SU-DHL-6 (cell line): ENCODE results near the gene TBC1D32.

Experiments used
- H2AFZ ChIP-seq: fragments of 200-600 bp; sonication (generic); 2 replicates; pipeline ENCODE4 v1.6.1; 2014; ENCODE audit warnings: low read depth, mild to moderate bottlenecking, moderate library complexity, mixed read lengths, antibody characterized with exemption, low read length; ENCODE audit not compliant: severe bottlenecking
- H3F3A ChIP-seq: fragments of 200-600 bp; shearing (Covaris generic); 2 replicates; pipeline ENCODE4 v1.6.0; 2016; ENCODE audit warnings: antibody characterized with exemption, mild to moderate bottlenecking; ENCODE audit not compliant: insufficient read depth
- H3K27ac ChIP-seq: fragments of 200-600 bp; sonication (generic); 2 replicates; pipeline ENCODE4 v1.5.1; 2016; ENCODE audit warnings: low read depth, mild to moderate bottlenecking, low read length, moderate library complexity, mixed read lengths
- H3K27me3 ChIP-seq: fragments of 200-600 bp; sonication (generic), shearing (Covaris generic); 2 replicates; pipeline ENCODE4 v1.6.0; 2014; ENCODE audit warnings: mild to moderate bottlenecking, low read length
- H3K36me3 ChIP-seq: fragments of 200-600 bp; sonication (generic); 2 replicates; pipeline ENCODE4 v1.6.1; 2014; ENCODE audit warnings: mild to moderate bottlenecking, low read length, mixed read lengths
- H3K4me2 ChIP-seq: fragments of 300-600, 200-600 bp; shearing (Covaris generic), sonication (generic); 2 replicates; pipeline ENCODE4 v1.6.0; 2014; ENCODE audit warnings: low read length, low read depth, mild to moderate bottlenecking; ENCODE audit not compliant: poor library complexity, severe bottlenecking
- H3K4me3 ChIP-seq: fragments of 200-600 bp; sonication (generic); 2 replicates; pipeline ENCODE4 v1.5.1; 2014; ENCODE audit warnings: antibody characterized with exemption, low read length, mild to moderate bottlenecking, mixed read lengths; ENCODE audit not compliant: insufficient read depth, poor library complexity, severe bottlenecking
- H3K79me2 ChIP-seq: fragments of 200-600 bp; sonication (generic); 2 replicates; pipeline ENCODE4 v1.6.1; 2014; ENCODE audit warnings: mild to moderate bottlenecking, low read length, moderate library complexity; ENCODE audit not compliant: insufficient read depth
- H3K9ac ChIP-seq: fragments of 200-600 bp; sonication (generic); 2 replicates; pipeline ENCODE4 v1.7.0; 2014; ENCODE audit warnings: mild to moderate bottlenecking, low read length
- H3K9me2 ChIP-seq: fragments of 200-600 bp; sonication (generic); replicated peaks from 2 replicates; pipeline ENCODE4 v1.6.1; 2014; ENCODE audit warnings: low read length; ENCODE audit not compliant: insufficient read depth
- H3K9me3 ChIP-seq: fragments of 200-600 bp; sonication (generic); 2 replicates; pipeline ENCODE4 v1.6.1; 2014; ENCODE audit warnings: low read length, mixed read lengths; ENCODE audit not compliant: insufficient read depth
- H4K20me1 ChIP-seq: fragments of 200-600 bp; sonication (generic); 2 replicates; pipeline ENCODE4 v1.6.1; 2014; ENCODE audit warnings: low read depth, mild to moderate bottlenecking, antibody characterized with exemption, low read length, moderate library complexity, mixed read lengths
- EZH2phosphoT487 ChIP-seq: fragments of 200-600 bp; sonication (generic), shearing (Covaris generic); conservative IDR thresholded peaks from 2 replicates; pipeline ENCODE4 v1.6.1; 2018; ENCODE audit warnings: mild to moderate bottlenecking, antibody characterized with exemption, low read length, moderate library complexity, mixed read lengths
- TF ChIP-seq, protein P1 (sequence below): fragments of 200-600 bp; sonication (generic); IDR thresholded peaks from one replicate; pipeline ENCODE4 v1.5.1; 2017; ENCODE audit warnings: antibody characterized with exemption, mild to moderate bottlenecking, low read length, moderate library complexity; ENCODE audit not compliant: insufficient read depth, poor library complexity, severe bottlenecking

TBC1D32 gene

DNA sequence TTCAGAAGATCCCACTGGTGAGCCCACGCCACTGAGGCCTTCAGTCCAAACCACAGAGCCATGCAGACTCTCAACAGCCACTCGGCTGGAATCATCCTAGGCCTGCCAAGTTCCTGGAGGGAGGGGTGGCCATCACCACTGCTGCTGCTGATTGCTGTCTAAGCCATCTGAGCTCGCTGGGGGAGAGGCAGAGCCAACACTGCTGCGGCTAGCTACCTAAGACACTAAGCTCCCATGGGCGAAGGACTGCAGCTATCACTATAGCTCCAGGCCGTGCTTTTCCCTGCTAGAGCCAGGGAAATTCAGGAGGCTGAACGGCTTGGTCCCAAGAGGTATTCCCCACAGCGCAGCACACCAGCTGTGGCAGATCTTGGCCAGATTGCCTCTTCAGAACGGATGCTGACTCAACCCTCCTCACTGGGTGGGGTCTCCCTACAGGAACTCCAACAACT, 73.6 kb downstream of the TBC1D32 start:
- Histone ChIP-seq H3K4me3 (no peak overlapping the region), H2AFZ (no peak overlapping the region), H3K9me3 (no peaks in the 10 kb centered on the region), H3K79me2 (no peaks in the 10 kb centered on the region), H3K27me3 (no peaks in the 10 kb centered on the region), H3K27ac (no peak overlapping the region), H3K9me2 (no peaks in the 10 kb centered on the region), H4K20me1 (no peaks in the 10 kb centered on the region), H3K4me2 (no peak overlapping the region), H3K9ac (no peak overlapping the region), H3F3A (no peaks in the 10 kb centered on the region), H3K36me3 (no peaks in the 10 kb centered on the region)
- no peak for TF ChIP-seq EZH2phosphoT487
- TF ChIP-seq, protein P1, sequence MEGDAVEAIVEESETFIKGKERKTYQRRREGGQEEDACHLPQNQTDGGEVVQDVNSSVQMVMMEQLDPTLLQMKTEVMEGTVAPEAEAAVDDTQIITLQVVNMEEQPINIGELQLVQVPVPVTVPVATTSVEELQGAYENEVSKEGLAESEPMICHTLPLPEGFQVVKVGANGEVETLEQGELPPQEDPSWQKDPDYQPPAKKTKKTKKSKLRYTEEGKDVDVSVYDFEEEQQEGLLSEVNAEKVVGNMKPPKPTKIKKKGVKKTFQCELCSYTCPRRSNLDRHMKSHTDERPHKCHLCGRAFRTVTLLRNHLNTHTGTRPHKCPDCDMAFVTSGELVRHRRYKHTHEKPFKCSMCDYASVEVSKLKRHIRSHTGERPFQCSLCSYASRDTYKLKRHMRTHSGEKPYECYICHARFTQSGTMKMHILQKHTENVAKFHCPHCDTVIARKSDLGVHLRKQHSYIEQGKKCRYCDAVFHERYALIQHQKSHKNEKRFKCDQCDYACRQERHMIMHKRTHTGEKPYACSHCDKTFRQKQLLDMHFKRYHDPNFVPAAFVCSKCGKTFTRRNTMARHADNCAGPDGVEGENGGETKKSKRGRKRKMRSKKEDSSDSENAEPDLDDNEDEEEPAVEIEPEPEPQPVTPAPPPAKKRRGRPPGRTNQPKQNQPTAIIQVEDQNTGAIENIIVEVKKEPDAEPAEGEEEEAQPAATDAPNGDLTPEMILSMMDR: no peak

DNA sequence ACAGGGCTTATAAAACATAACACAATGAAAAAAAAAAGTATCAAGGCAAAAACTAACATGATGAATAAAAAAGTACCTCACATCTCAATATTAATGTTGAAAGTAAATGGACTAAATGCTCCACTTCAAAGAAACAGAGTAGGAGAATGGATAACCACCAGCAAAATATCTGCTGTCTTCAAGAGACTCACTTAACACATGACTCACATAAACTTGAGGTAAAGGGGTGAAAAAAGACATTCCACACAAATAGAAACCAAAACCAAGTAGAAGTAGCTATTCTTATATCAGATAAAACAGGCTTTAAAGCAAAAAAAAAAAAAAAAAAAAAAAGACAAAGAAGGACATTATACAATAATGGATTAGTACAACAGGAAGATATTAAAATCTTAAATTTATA, 86.9 kb downstream of the TBC1D32 start:
- Histone ChIP-seq H3K27me3 (no peaks in the 10 kb centered on the region), H3K9me2 (no peaks in the 10 kb centered on the region), H4K20me1 (no peaks in the 10 kb centered on the region), H3K79me2 (no peaks in the 10 kb centered on the region), H3F3A (no peaks in the 10 kb centered on the region), H3K9me3 (no peaks in the 10 kb centered on the region), H3K4me2 (no peak overlapping the region), H3K4me3 (no peak overlapping the region), H3K36me3 (peaks cover 2% of the 10 kb centered on the region; the same call in 1 of the 2 replicates), H3K27ac (no peak overlapping the region), H2AFZ (no peak overlapping the region), H3K9ac (no peak overlapping the region)
- no peak for TF ChIP-seq EZH2phosphoT487
- TF ChIP-seq, protein P1: no peak

GRCh38 chr6:121242386-121242785, 91.9 kb downstream of the TBC1D32 start:
- Histone ChIP-seq H3K79me2 (no peaks in the 10 kb centered on the region), H3F3A (no peaks in the 10 kb centered on the region), H4K20me1 (no peaks in the 10 kb centered on the region), H3K27ac (no peak overlapping the region), H3K4me3 (no peak overlapping the region), H2AFZ (no peak overlapping the region), H3K9ac (no peak overlapping the region), H3K36me3 (no peaks in the 10 kb centered on the region), H3K4me2 (no peak overlapping the region), H3K9me2 (no peaks in the 10 kb centered on the region), H3K27me3 (no peaks in the 10 kb centered on the region), H3K9me3 (no peaks in the 10 kb centered on the region)
- TF ChIP-seq EZH2phosphoT487: no peak
- TF ChIP-seq, protein P1: no peak

DNA sequence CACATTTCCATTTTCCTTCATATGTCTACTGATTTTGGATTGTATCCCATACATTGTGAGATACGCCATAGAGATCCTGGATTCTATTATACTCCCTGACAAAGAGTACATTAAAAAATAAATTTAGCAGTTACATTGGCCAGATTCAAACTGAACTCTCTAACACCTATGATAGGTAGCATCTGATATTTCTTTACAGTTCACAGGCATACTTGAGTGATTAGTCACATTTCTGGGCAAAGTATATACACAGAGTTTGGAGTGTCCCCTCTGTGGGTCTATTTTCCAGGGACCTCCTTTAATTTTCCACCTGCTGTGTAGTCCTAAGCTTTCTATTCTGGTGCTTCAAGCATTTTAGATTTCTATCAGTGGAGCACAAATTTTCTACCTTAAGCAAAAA, 96.4 kb downstream of the TBC1D32 start:
- Histone ChIP-seq H3K27ac (no peak overlapping the region), H3K79me2 (no peaks in the 10 kb centered on the region), H2AFZ (no peak overlapping the region), H3F3A (no peaks in the 10 kb centered on the region), H3K4me2 (no peak overlapping the region), H4K20me1 (no peaks in the 10 kb centered on the region; the same call in 1 of the 2 replicates), H3K9me2 (no peaks in the 10 kb centered on the region), H3K27me3 (no peaks in the 10 kb centered on the region), H3K9me3 (no peaks in the 10 kb centered on the region), H3K36me3 (no peaks in the 10 kb centered on the region), H3K9ac (no peak overlapping the region), H3K4me3 (no peak overlapping the region)
- TF ChIP-seq EZH2phosphoT487: no peak
